Lung (tissue), 12 donors: ENCODE results near the gene PGLYRP3. TPM values are rescaled to one million over a fixed set of nuclear protein-coding genes. Genes with fewer than 3 reads are reported as not detected.

Source experiments
- ATAC-seq: fragments of 200-7000 bp; cut with Tn5 transposase; one replicate; pipeline ENCODE4 v1.9.1; 2020; ENCODE audit warnings: moderate number of reproducible peaks; ENCODE audit not compliant: insufficient read depth, low FRiP score
- DNase-seq, 3 donors: peaks; one replicate each; pipeline ENCODE4 v3.0.0-alpha.2; 2013 to 2017
- H3K27ac ChIP-seq, 2 donors: one replicate each; pipeline ENCODE4 v1.5.1; 2013; ENCODE audit warnings: mild to moderate bottlenecking in 2 of 2, moderate library complexity in 2 of 2, control low read depth in 1 of 2, inconsistent platforms in 1 of 2, low read depth in 1 of 2, low read length in 1 of 2
- H3K27me3 ChIP-seq, 3 donors: one replicate each; pipeline ENCODE4 v1.5.1; 2013; ENCODE audit warnings: low read length in 2 of 3; ENCODE audit not compliant: control insufficient read depth in 3 of 3, insufficient read depth in 3 of 3
- H3K36me3 ChIP-seq, 4 donors: one replicate each; pipeline ENCODE4 v1.5.1; 2013; ENCODE audit warnings: low read length in 4 of 4, mild to moderate bottlenecking in 1 of 4, moderate library complexity in 1 of 4; ENCODE audit not compliant: control insufficient read depth in 4 of 4, insufficient read depth in 4 of 4
- H3K4me1 ChIP-seq, 5 donors: one replicate each; pipeline ENCODE4 v1.5.1; 2013; ENCODE audit warnings: low read length in 5 of 5, mild to moderate bottlenecking in 2 of 5, moderate library complexity in 1 of 5; ENCODE audit not compliant: control insufficient read depth in 5 of 5, insufficient read depth in 5 of 5
- H3K4me3 ChIP-seq: one replicate; pipeline ENCODE4 v1.5.1; 2013; ENCODE audit warnings: mild to moderate bottlenecking, control low read depth, moderate library complexity
- H3K9ac ChIP-seq, 2 donors: one replicate each; pipeline ENCODE4 v1.5.1; 2013; ENCODE audit warnings: low read length in 2 of 2, control low read depth in 1 of 2; ENCODE audit not compliant: insufficient read depth in 1 of 2
- H3K9me3 ChIP-seq, 4 donors: one replicate each; pipeline ENCODE4 v1.5.1; 2013; ENCODE audit warnings: low read length in 3 of 4, mild to moderate bottlenecking in 1 of 4, moderate library complexity in 1 of 4; ENCODE audit not compliant: control insufficient read depth in 4 of 4, insufficient read depth in 3 of 4
- CTCF ChIP-seq: IDR thresholded peaks from 2 replicates; pipeline ENCODE4 v1.5.1; 2012; ENCODE audit warnings: mild to moderate bottlenecking; ENCODE audit errors: control extremely low read depth, extremely low read depth
- WGBS, 2 donors: extraction: QIAGEN DNeasy Blood & Tissue Kit; methylation state at CpG; one replicate each; pipeline ENCODE4 v1.1.7; 2013; 5-methylcytosine and 5-hydroxymethylcytosine counted together
- polyA plus RNA-seq, 2 donors: library from polyadenylated mRNA; stranded (reverse); fragments of 200-250 nt; gene quantifications; one replicate each; pipeline ENCODE4 v1.2.1, GENCODE V29; 2013
- total RNA-seq, 2 donors: library from RNA; depleted of rRNA in 1 of 2; stranded (reverse); fragments of >200 nt in 1 of 2; gene quantifications; one replicate each; pipeline ENCODE4 v1.2.1, GENCODE V29; 2014 to 2021
- donor health status: control.
- donor health status: control.
- donor health status: Bipolar disorder and iron deficiency.
- donor health status: healthy.
- donor health status: DM: yes; HTN: yes; CAD: no.

The PGLYRP3 gene
- total and polyA plus RNA-seq, 4 donors: not detected

GRCh38 chr1:153341431-153341934, 28.7 kb upstream of the PGLYRP3 start:
- ATAC-seq (no peak), DNase-seq (no peak)
- TF ChIP-seq CTCF: no peak
- Histone ChIP-seq H3K4me3 (no peak overlapping the region), H3K9ac (no peak overlapping the region), H3K27ac (no peak overlapping the region), H3K4me1 (peaks cover 0 to 11% (median 0%) of the 10 kb centered on the region in 5 donors), H3K27me3 (peaks cover 0 to 4% (median 0%) of the 10 kb centered on the region in 3 donors), H3K9me3 (no peaks in the 10 kb centered on the region), H3K36me3 (no peaks in the 10 kb centered on the region)
- 93 to 97% methylated on average over 4 of the region's 4 CpGs for WGBS, 2 donors

GRCh38 chr1:153340356-153340755, 27.6 kb upstream of the PGLYRP3 start:
- no peak for ATAC-seq
- Histone ChIP-seq H3K9me3 (no peaks in the 10 kb centered on the region), H3K27ac (no peak overlapping the region), H3K36me3 (no peaks in the 10 kb centered on the region), H3K4me3 (no peak overlapping the region), H3K27me3 (peaks cover 0 to 3% (median 0%) of the 10 kb centered on the region in 3 donors), H3K4me1 (peaks cover 0 to 8% (median 0%) of the 10 kb centered on the region in 5 donors), H3K9ac (no peak overlapping the region)
- no peak for TF ChIP-seq CTCF
- no peak for DNase-seq
- 79 to 91% methylated on average over 10 of the region's 10 CpGs for WGBS, 2 donors

GRCh38 chr1:153339802-153340201, 27.1 kb upstream of the PGLYRP3 start:
- Histone ChIP-seq H3K4me3 (no peak overlapping the region), H3K9ac (no peak overlapping the region), H3K36me3 (no peaks in the 10 kb centered on the region), H3K27ac (no peak overlapping the region), H3K4me1 (peaks cover 0 to 4% (median 0%) of the 10 kb centered on the region in 5 donors), H3K27me3 (peaks cover 0 to 3% (median 0%) of the 10 kb centered on the region in 3 donors), H3K9me3 (no peaks in the 10 kb centered on the region)
- WGBS, 2 donors: 31 to 63% methylated on average over 6 of the region's 6 CpGs
- ATAC-seq (no peak), DNase-seq (no peak)
- TF ChIP-seq CTCF: no peak
